HepG2 (cell line): Measurements from ENCODE around the gene RIBC1. TPM values are rescaled to one million over a fixed set of nuclear protein-coding genes. Genes with fewer than 3 reads are reported as not detected.

Experiments
- DMAP1 ChIP-seq: IDR thresholded peaks from 2 replicates; pipeline ENCODE4 v1.6.1; 2016
- ELF1 ChIP-seq: sonication (generic); formaldehyde crosslinking; IDR thresholded peaks from 2 replicates; pipeline ENCODE4 v1.4.0; 2020; ENCODE audit warnings: missing genetic modification reagents
- ETV5 ChIP-seq: IDR thresholded peaks from 2 replicates; pipeline ENCODE4 v1.6.1; 2018; ENCODE audit warnings: missing biosample characterization, missing genetic modification reagents, inconsistent platforms, borderline replicate concordance
- FOSL2 ChIP-seq: sonication (generic); formaldehyde crosslinking; IDR thresholded peaks from 2 replicates; pipeline ENCODE4 v1.4.0; 2020; ENCODE audit warnings: missing genetic modification reagents
- GABPB1 ChIP-seq: IDR thresholded peaks from 2 replicates; pipeline ENCODE4 v1.6.1; 2016; ENCODE audit warnings: mild to moderate bottlenecking, missing genetic modification reagents, moderate library complexity, missing compliant biosample characterization
- GLI4 ChIP-seq: sonication (generic); formaldehyde crosslinking; IDR thresholded peaks from 2 replicates; pipeline ENCODE4 v1.5.1; 2020; ENCODE audit warnings: missing genetic modification reagents, mild to moderate bottlenecking, moderate library complexity, borderline replicate concordance
- KAT8 ChIP-seq: IDR thresholded peaks from 2 replicates; pipeline ENCODE4 v1.6.1; 2016; ENCODE audit warnings: missing genetic modification reagents, missing compliant biosample characterization
- KDM2A ChIP-seq: sonication (generic); formaldehyde crosslinking; IDR thresholded peaks from 2 replicates; pipeline ENCODE4 v1.4.0; 2020; ENCODE audit warnings: low read depth, missing genetic modification reagents, borderline replicate concordance
- PHF20 ChIP-seq: sonication (generic); formaldehyde crosslinking; IDR thresholded peaks from 2 replicates; pipeline ENCODE4 v1.5.0; 2020; ENCODE audit warnings: mild to moderate bottlenecking, missing genetic modification reagents
- POLR2AphosphoS5 ChIP-seq: IDR thresholded peaks from 2 replicates; pipeline ENCODE4 v1.6.1; 2012; ENCODE audit warnings: low read depth, low read length
- SALL1 ChIP-seq: sonication (generic); formaldehyde crosslinking; IDR thresholded peaks from 2 replicates; pipeline ENCODE4 v1.8.0; 2022; ENCODE audit warnings: mild to moderate bottlenecking, missing genetic modification reagents
- SIN3A ChIP-seq: IDR thresholded peaks from 2 replicates; pipeline ENCODE4 v1.6.1; 2011; ENCODE audit warnings: low read depth, mild to moderate bottlenecking, control low read depth, low read length, borderline replicate concordance
- ZNF501 ChIP-seq: sonication (generic); formaldehyde crosslinking; IDR thresholded peaks from 2 replicates; pipeline ENCODE4 v1.5.1; 2020; ENCODE audit warnings: mild to moderate bottlenecking, moderate library complexity, missing genetic modification reagents
- ZNF878 ChIP-seq: sonication (generic); formaldehyde crosslinking; IDR thresholded peaks from 2 replicates; pipeline ENCODE4 v1.8.1; 2023; ENCODE audit warnings: mild to moderate bottlenecking, missing genetic modification reagents, moderate library complexity
- polyA plus RNA-seq, 8 experiments: library from polyadenylated mRNA; depleted of rRNA in 3 of 8; stranded (reverse) in 7 of 8; unstranded in 1 of 8; fragments of >200 nt; fragmentation: Illumina TruSeq in 4 of 8; extraction: Trizol in 4 of 8; gene quantifications; 2 replicates each; pipeline versions ENCODE4 v1.2.1 to v1.2.3, GENCODE V29; 2011 to 2016; ENCODE audit warnings: low read depth in 4 of 8, missing spikeins in 1 of 8, mixed read lengths in 1 of 8; ENCODE audit not compliant: insufficient read depth in 1 of 8
- total RNA-seq, 5 experiments: library from RNA; depleted of rRNA; stranded (reverse); fragments of >200 nt; fragmentation: Illumina TruSeq; extraction: Trizol; gene quantifications; 2 replicates each; pipeline ENCODE4 v1.2.3, GENCODE V29; 2016; ENCODE audit warnings: low read depth in 1 of 5
- TF ChIP-seq, protein P1 (sequence below): sonication (generic); formaldehyde crosslinking; conservative IDR thresholded peaks from 2 replicates; pipeline ENCODE4 v1.4.0; 2020; ENCODE audit warnings: missing genetic modification reagents
- TF ChIP-seq, protein P2 (sequence below): sonication (generic); formaldehyde crosslinking; IDR thresholded peaks from 2 replicates; pipeline ENCODE4 v1.9.0; 2022; ENCODE audit warnings: low read depth, missing genetic modification reagents
- TF ChIP-seq, protein P3 (sequence below): IDR thresholded peaks from 2 replicates; pipeline ENCODE4 v1.6.1; 2016; ENCODE audit warnings: mild to moderate bottlenecking
- TF ChIP-seq, protein P4 (sequence below): sonication (generic); formaldehyde crosslinking; IDR thresholded peaks from 2 replicates; pipeline ENCODE4 v1.4.0; 2020; ENCODE audit warnings: missing genetic modification reagents
- TF ChIP-seq, protein P5 (sequence below): sonication (generic); formaldehyde crosslinking; IDR thresholded peaks from 2 replicates; pipeline ENCODE4 v1.5.0; 2020; ENCODE audit warnings: missing genetic modification reagents, mild to moderate bottlenecking, borderline replicate concordance
- TF ChIP-seq, protein P6 (sequence below): sonication (generic); formaldehyde crosslinking; IDR thresholded peaks from 2 replicates; pipeline ENCODE4 v1.9.0; 2021; ENCODE audit warnings: missing genetic modification reagents, borderline replicate concordance

Gene RIBC1
- total and polyA plus RNA-seq, 2 of the 13 experiments (the other 11 are each of a cell fraction or from before 2014, with no cell fraction given), result 0.55 TPM; not detected in 1

DNA sequence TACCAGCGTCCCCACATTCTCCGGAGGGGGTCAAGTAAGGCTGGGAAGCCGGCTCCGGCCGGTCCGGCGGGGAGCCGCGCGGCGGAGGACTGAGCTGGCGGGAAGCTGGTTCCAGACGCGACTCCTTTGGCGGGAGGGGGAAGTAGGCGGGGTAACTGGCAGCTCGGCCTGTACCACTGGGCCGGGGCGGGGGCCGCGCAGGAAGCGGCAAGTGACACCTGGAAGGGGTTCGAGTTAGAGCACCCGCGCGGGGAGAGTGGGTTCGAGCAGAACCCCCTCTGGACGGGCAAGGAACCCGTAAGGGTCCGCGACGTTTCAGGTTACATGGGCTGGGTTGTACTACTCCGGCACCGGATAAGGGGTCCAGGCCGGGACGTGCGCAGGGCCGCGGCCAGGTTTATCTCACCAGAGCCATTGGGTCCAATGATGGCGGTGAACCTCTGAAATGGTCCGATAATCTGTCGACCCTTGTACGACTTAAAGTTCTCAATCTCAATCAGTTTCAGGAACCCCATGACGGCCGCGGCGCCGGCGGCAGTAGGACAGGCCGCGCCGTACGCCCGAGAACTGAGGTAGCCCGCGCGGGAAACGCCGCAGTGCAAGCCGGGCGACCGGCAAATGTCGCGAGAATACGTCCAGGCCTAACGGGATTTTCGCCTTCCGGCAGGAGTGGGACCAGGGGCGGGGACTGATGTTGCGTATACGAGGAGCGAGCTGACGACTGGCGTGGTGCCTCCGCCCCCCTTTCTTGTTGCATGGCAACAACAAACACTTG is 400 bp upstream of the RIBC1 start, which contains the start of gene SMC1A (continued):
- TF ChIP-seq, protein P1, sequence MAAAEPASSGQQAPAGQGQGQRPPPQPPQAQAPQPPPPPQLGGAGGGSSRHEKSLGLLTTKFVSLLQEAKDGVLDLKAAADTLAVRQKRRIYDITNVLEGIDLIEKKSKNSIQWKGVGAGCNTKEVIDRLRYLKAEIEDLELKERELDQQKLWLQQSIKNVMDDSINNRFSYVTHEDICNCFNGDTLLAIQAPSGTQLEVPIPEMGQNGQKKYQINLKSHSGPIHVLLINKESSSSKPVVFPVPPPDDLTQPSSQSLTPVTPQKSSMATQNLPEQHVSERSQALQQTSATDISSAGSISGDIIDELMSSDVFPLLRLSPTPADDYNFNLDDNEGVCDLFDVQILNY (CRISPR knock-in tag), result peak; percentile 91
- TF ChIP-seq GLI4 (CRISPR knock-in tag) (0 out of 2 replicates have a peak, but pooled peaks have one; percentile 32), KAT8 (CRISPR knock-in tag) (peak; percentile 80; the same call in 1 of the 2 replicates), GABPB1 (CRISPR knock-in tag) (peak; percentile 83), KDM2A (CRISPR knock-in tag) (peak; percentile 66; the same call in 1 of the 2 replicates), POLR2AphosphoS5 (peak; percentile 67), ZNF878 (CRISPR knock-in tag) (peak; percentile 12; the same call in 1 of the 2 replicates), ETV5 (CRISPR knock-in tag) (peak; percentile 17; the same call in 1 of the 2 replicates), FOSL2 (CRISPR knock-in tag) (0 out of 2 replicates have a peak, but pooled peaks have one; percentile 7), SIN3A (peak; percentile 74; the same call in 1 of the 2 replicates), ELF1 (CRISPR knock-in tag) (peak; percentile 76), DMAP1 (CRISPR knock-in tag) (peak; percentile 76), ZNF501 (CRISPR knock-in tag) (peak; percentile 61), PHF20 (peak; percentile 67), SALL1 (CRISPR knock-in tag) (peak; percentile 35; the same call in 1 of the 2 replicates)
- TF ChIP-seq, protein P2, sequence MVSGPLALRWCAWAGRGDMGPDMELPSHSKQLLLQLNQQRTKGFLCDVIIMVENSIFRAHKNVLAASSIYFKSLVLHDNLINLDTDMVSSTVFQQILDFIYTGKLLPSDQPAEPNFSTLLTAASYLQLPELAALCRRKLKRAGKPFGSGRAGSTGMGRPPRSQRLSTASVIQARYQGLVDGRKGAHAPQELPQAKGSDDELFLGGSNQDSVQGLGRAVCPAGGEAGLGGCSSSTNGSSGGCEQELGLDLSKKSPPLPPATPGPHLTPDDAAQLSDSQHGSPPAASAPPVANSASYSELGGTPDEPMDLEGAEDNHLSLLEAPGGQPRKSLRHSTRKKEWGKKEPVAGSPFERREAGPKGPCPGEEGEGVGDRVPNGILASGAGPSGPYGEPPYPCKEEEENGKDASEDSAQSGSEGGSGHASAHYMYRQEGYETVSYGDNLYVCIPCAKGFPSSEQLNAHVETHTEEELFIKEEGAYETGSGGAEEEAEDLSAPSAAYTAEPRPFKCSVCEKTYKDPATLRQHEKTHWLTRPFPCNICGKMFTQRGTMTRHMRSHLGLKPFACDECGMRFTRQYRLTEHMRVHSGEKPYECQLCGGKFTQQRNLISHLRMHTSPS, result no peak
- TF ChIP-seq, protein P3, sequence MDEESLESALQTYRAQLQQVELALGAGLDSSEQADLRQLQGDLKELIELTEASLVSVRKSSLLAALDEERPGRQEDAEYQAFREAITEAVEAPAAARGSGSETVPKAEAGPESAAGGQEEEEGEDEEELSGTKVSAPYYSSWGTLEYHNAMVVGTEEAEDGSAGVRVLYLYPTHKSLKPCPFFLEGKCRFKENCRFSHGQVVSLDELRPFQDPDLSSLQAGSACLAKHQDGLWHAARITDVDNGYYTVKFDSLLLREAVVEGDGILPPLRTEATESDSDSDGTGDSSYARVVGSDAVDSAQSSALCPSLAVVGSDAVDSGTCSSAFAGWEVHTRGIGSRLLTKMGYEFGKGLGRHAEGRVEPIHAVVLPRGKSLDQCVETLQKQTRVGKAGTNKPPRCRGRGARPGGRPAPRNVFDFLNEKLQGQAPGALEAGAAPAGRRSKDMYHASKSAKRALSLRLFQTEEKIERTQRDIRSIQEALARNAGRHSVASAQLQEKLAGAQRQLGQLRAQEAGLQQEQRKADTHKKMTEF, result peak; percentile 63
- TF ChIP-seq, protein P4, sequence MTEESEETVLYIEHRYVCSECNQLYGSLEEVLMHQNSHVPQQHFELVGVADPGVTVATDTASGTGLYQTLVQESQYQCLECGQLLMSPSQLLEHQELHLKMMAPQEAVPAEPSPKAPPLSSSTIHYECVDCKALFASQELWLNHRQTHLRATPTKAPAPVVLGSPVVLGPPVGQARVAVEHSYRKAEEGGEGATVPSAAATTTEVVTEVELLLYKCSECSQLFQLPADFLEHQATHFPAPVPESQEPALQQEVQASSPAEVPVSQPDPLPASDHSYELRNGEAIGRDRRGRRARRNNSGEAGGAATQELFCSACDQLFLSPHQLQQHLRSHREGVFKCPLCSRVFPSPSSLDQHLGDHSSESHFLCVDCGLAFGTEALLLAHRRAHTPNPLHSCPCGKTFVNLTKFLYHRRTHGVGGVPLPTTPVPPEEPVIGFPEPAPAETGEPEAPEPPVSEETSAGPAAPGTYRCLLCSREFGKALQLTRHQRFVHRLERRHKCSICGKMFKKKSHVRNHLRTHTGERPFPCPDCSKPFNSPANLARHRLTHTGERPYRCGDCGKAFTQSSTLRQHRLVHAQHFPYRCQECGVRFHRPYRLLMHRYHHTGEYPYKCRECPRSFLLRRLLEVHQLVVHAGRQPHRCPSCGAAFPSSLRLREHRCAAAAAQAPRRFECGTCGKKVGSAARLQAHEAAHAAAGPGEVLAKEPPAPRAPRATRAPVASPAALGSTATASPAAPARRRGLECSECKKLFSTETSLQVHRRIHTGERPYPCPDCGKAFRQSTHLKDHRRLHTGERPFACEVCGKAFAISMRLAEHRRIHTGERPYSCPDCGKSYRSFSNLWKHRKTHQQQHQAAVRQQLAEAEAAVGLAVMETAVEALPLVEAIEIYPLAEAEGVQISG (CRISPR knock-in tag), result peak; percentile 46; the same call in 1 of the 2 replicates
- TF ChIP-seq, protein P5, sequence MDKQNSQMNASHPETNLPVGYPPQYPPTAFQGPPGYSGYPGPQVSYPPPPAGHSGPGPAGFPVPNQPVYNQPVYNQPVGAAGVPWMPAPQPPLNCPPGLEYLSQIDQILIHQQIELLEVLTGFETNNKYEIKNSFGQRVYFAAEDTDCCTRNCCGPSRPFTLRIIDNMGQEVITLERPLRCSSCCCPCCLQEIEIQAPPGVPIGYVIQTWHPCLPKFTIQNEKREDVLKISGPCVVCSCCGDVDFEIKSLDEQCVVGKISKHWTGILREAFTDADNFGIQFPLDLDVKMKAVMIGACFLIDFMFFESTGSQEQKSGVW (CRISPR knock-in tag), result no peak
- TF ChIP-seq, protein P6, sequence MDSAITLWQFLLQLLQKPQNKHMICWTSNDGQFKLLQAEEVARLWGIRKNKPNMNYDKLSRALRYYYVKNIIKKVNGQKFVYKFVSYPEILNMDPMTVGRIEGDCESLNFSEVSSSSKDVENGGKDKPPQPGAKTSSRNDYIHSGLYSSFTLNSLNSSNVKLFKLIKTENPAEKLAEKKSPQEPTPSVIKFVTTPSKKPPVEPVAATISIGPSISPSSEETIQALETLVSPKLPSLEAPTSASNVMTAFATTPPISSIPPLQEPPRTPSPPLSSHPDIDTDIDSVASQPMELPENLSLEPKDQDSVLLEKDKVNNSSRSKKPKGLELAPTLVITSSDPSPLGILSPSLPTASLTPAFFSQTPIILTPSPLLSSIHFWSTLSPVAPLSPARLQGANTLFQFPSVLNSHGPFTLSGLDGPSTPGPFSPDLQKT (CRISPR knock-in tag), result no peak
